Adrenal gland (tissue), 12 donors: ENCODE measurements around the gene TAF4. TPM values are rescaled to one million over a fixed set of nuclear protein-coding genes. Genes with fewer than 3 reads are reported as not detected.
"Not testable (repeated sequence)": the region's sequence is repeated elsewhere in the genome, so short reads cannot be mapped to it uniquely, and the experiment has no call there.

Source experiments
- DNase-seq, 7 donors: peaks; one replicate each; pipeline ENCODE4 v3.0.0-alpha.2; 2019 to 2020
- H3K27ac ChIP-seq, 5 donors: fragments of 200-600 bp; sonication (generic) in 4 of 5; 1 replicate in 3 of 5; 2 replicates in 2 of 5; pipeline versions ENCODE4 v1.5.1 to v1.8.0; 2016 to 2020; ENCODE audit warnings: mild to moderate bottlenecking in 1 of 5
- H3K27me3 ChIP-seq: fragments of 200-600 bp; 2 replicates; pipeline ENCODE4 v1.8.0; 2021
- H3K36me3 ChIP-seq, 2 donors: fragments of 200-600 bp; replicated peaks in 1 of 2; 1 replicate in 1 of 2; 2 replicates in 1 of 2; pipeline versions ENCODE4 v1.5.1 to v1.8.0; 2018 to 2022
- H3K4me1 ChIP-seq, 2 donors: fragments of 200-600 bp; replicated peaks in 1 of 2; 1 replicate in 1 of 2; 2 replicates in 1 of 2; pipeline versions ENCODE4 v1.5.1 to v1.8.0; 2018 to 2021
- H3K4me3 ChIP-seq, 4 donors: fragments of 200-600 bp; sonication (generic) in 3 of 4; one replicate each; pipeline ENCODE4 v1.5.1; 2016 to 2018
- H3K9me3 ChIP-seq, 3 donors: fragments of 200-600 bp; sonication (generic) in 1 of 3; replicated peaks in 1 of 3; 1 replicate in 2 of 3; 2 replicates in 1 of 3; pipeline versions ENCODE4 v1.5.1 to v1.8.0; 2016 to 2021
- CTCF ChIP-seq, 6 experiments: fragments of 450-650 bp in 4 of 6; fragments of 200-600 bp in 2 of 6; sonication (generic) in 1 of 6; IDR thresholded peaks; 1 replicate in 5 of 6; 2 replicates in 1 of 6; pipeline versions ENCODE4 v1.5.1 to v1.8.0; 2016 to 2021; ENCODE audit warnings: antibody characterized with exemption in 6 of 6, mild to moderate bottlenecking in 2 of 6, moderate library complexity in 1 of 6
- POLR2A ChIP-seq, 2 donors: fragments of 450-650 bp; IDR thresholded peaks; one replicate each; pipeline ENCODE4 v1.6.1; 2017; ENCODE audit warnings: antibody characterized with exemption in 2 of 2, mild to moderate bottlenecking in 2 of 2, moderate library complexity in 1 of 2
- WGBS, 4 donors: extraction: QIAGEN DNeasy Blood & Tissue Kit in 2 of 4; methylation state at CpG; one replicate each; pipeline versions ENCODE4 v1.1.5 to v1.1.7; 2013 to 2017; 5-methylcytosine and 5-hydroxymethylcytosine counted together
- intact Hi-C, 2 donors: fragments of 100-400 bp; cut with DNase I; formaldehyde crosslinking; loops; one replicate each; pipeline versions ENCODE4 v1.14.1 to v1.15.0; 2022 to 2023
- polyA plus RNA-seq, 3 donors: library from polyadenylated mRNA; stranded (reverse); fragments of 200-250 nt in 2 of 3; fragments of 350-450 nt in 1 of 3; fragmentation: Illumina TruSeq in 1 of 3; extraction: RNeasy Lipid Tissue Mini Kit (QIAGEN cat#74804) in 1 of 3; gene quantifications; one replicate each; pipeline ENCODE4 v1.2.3, GENCODE V29; 2013 to 2014
- total RNA-seq, 9 donors: library from RNA; depleted of rRNA in 4 of 9; stranded (reverse); fragments of >200 nt in 4 of 9; fragments of 120-200 nt in 1 of 9; fragmentation: NEBNext Ultra II Directional in 1 of 9; extraction: Animal tissue kit (Norgen Biotek cat#: 25700) in 1 of 9; gene quantifications; one replicate each; pipeline versions ENCODE4 v1.1.0 to v1.2.4, GENCODE V29; 2013 to 2023
- donor health status: healthy with polysubstance abuse.
- donor health status: Bipolar disorder and iron deficiency.
- donor health status: DM: yes; HTN: yes; CAD: no.
- donor health status: DM: no; HTN: no; CAD: no.
- donor health status: DM: no; HTN: no; CAD: no.
- donor health status: DM: yes; HTN: yes; CAD: no.

The TAF4 gene
- total and polyA plus RNA-seq, 12 donors = 5.2 to 30.9 (median 14.8) TPM

GRCh38 chr20:62083312-62083711 is 17.6 kb upstream of the TAF4 start:
- H3K4me3 ChIP-seq = no peak overlapping the region
- WGBS, 4 donors = 60 to 69% (median 66%) methylated on average over 5 of the region's 5 CpGs
- no peaks in the 10 kb centered on the region for H3K27me3 ChIP-seq
- H3K36me3 ChIP-seq = no peaks in the 10 kb centered on the region
- intact Hi-C loops = no loop called here
- no peak for TF ChIP-seq POLR2A (IDR thresholded peaks at IDR 0.05)
- TF ChIP-seq CTCF (IDR thresholded peaks at IDR 0.05) = no peak
- no peaks in the 10 kb centered on the region for H3K9me3 ChIP-seq
- no peak overlapping the region for H3K27ac ChIP-seq
- no peaks in the 10 kb centered on the region for H3K4me1 ChIP-seq
- DNase-seq = no peak

GRCh38 chr20:62080249-62080990 is 14.7 kb upstream of the TAF4 start:
- DNase-seq = no peak
- H3K27me3 ChIP-seq = no peaks in the 10 kb centered on the region
- H3K27ac ChIP-seq = no peak overlapping the region
- no peak for TF ChIP-seq CTCF (IDR thresholded peaks at IDR 0.05)
- no peak for TF ChIP-seq POLR2A (IDR thresholded peaks at IDR 0.05)
- H3K36me3 ChIP-seq = no peaks in the 10 kb centered on the region
- peaks cover 0 to 10% (median 0%) of the 10 kb centered on the region in 3 donors for H3K9me3 ChIP-seq
- intact Hi-C loops = no loop called here
- no peak overlapping the region for H3K4me3 ChIP-seq
- no peaks in the 10 kb centered on the region for H3K4me1 ChIP-seq
- 55 to 62% (median 62%) methylated on average over 13 to 15 of the region's 15 CpGs for WGBS, 4 donors

- DNase-seq = no peak
- WGBS, 4 donors = 97 to 100% (median 100%) methylated on average over 1 of the region's 1 CpG
- Histone ChIP-seq H3K27me3 (no peaks in the 10 kb centered on the region), H3K4me3 (no peak overlapping the region), H3K4me1 (no peaks in the 10 kb centered on the region), H3K36me3 (no peaks in the 10 kb centered on the region), H3K9me3 (peaks cover 0 to 12% (median 0%) of the 10 kb centered on the region in 3 donors), H3K27ac (no peak overlapping the region)
- TF ChIP-seq POLR2A (IDR thresholded peaks at IDR 0.05) (no peak), CTCF (IDR thresholded peaks at IDR 0.05) (no peak)
- intact Hi-C loops = no loop called here
These were observed 13.5 kb upstream of the TAF4 start for GRCh38 chr20:62079166-62079565.

GRCh38 chr20:62073323-62073722 is 7.6 kb upstream of the TAF4 start:
- DNase-seq = no peak
- Histone ChIP-seq H3K4me1 (peaks cover 0 to 5% of the 10 kb centered on the region in 2 donors), H3K9me3 (peaks cover 0 to 12% (median 0%) of the 10 kb centered on the region in 3 donors), H3K27ac (no peak overlapping the region), H3K36me3 (no peaks in the 10 kb centered on the region), H3K27me3 (no peaks in the 10 kb centered on the region), H3K4me3 (no peak overlapping the region)
- intact Hi-C loops = no loop called here
- 84 to 91% (median 89%) methylated on average over 5 of the region's 5 CpGs for WGBS, 4 donors
- no peak for TF ChIP-seq CTCF (IDR thresholded peaks at IDR 0.05)

GRCh38 chr20:62071669-62072430 is 6.2 kb upstream of the TAF4 start:
- DNase-seq, H3K4me1 ChIP-seq, H3K27ac ChIP-seq, H3K36me3 ChIP-seq, H3K27me3 ChIP-seq, H3K4me3 ChIP-seq, intact Hi-C loops: not testable (repeated sequence)
- 67 to 71% (median 68%) methylated on average over 5 to 7 of the region's 8 CpGs for WGBS, 4 donors
- peaks cover 0 to 12% (median 0%) of the 10 kb centered on the region in 3 donors for H3K9me3 ChIP-seq
